Transverse colon (tissue), 3 donors: ENCODE measurements around the gene IFT80.
"Not testable (repeated sequence)": the region's sequence is repeated elsewhere in the genome, so short reads cannot be mapped to it uniquely, and the experiment has no call there.

ENCODE experiments used
- EP300 ChIP-seq: sonication (generic); formaldehyde crosslinking; IDR thresholded peaks from one replicate; pipeline ENCODE4 v1.6.1; 2017; ENCODE audit warnings: antibody characterized with exemption, low read depth
- POLR2A ChIP-seq: fragments of 450-650 bp; IDR thresholded peaks from one replicate; pipeline ENCODE4 v1.6.1; 2016; ENCODE audit warnings: antibody characterized with exemption, mild to moderate bottlenecking, moderate library complexity
- TF ChIP-seq, protein P1 (sequence below), 5 experiments: fragments of 200-600 bp in 3 of 5; fragments of 450-650 bp in 2 of 5; sonication (generic) in 3 of 5; IDR thresholded peaks; 1 replicate in 2 of 5; 2 replicates in 3 of 5; pipeline ENCODE4 v1.5.1; 2016 to 2017; ENCODE audit warnings: antibody characterized with exemption in 5 of 5, inconsistent platforms in 3 of 5, mild to moderate bottlenecking in 2 of 5, moderate library complexity in 1 of 5

DNA sequence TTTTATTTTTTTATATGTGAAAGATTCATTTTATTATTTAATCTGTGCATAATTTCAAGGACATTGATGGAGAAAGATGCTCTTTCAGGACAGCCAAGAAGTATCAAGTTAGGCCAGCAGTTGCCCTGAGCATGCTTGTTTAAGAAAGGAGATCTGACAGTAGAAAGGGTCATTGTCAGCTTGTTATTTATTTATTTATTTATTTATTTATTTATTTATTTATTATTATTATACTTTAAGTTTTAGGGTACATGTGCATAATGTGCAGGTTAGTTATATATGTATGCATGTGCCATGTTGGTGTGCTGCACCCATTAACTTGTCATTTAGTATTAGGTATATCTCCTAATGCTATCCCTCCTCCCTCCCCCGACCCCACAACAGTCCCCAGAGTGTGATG is 77.2 kb downstream of the IFT80 start:
- TF ChIP-seq EP300, POLR2A: not testable (repeated sequence)
- TF ChIP-seq, protein P1, sequence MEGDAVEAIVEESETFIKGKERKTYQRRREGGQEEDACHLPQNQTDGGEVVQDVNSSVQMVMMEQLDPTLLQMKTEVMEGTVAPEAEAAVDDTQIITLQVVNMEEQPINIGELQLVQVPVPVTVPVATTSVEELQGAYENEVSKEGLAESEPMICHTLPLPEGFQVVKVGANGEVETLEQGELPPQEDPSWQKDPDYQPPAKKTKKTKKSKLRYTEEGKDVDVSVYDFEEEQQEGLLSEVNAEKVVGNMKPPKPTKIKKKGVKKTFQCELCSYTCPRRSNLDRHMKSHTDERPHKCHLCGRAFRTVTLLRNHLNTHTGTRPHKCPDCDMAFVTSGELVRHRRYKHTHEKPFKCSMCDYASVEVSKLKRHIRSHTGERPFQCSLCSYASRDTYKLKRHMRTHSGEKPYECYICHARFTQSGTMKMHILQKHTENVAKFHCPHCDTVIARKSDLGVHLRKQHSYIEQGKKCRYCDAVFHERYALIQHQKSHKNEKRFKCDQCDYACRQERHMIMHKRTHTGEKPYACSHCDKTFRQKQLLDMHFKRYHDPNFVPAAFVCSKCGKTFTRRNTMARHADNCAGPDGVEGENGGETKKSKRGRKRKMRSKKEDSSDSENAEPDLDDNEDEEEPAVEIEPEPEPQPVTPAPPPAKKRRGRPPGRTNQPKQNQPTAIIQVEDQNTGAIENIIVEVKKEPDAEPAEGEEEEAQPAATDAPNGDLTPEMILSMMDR (IDR thresholded peaks at IDR 0.05) = not testable (repeated sequence)
